Skeletal muscle tissue (tissue), 4 donors: ENCODE measurements around the gene RFX4. TPM values are rescaled to one million over a fixed set of nuclear protein-coding genes. Genes with fewer than 3 reads are reported as not detected.

Source experiments
- H3K27ac ChIP-seq: one replicate; pipeline ENCODE4 v1.7.0; 2013; ENCODE audit warnings: mild to moderate bottlenecking, low read depth, low read length, inconsistent platforms
- H3K27me3 ChIP-seq, 3 donors: one replicate each; pipeline ENCODE4 v1.7.0; 2013; ENCODE audit warnings: low read length in 3 of 3; ENCODE audit not compliant: control insufficient read depth in 3 of 3, insufficient read depth in 3 of 3
- H3K36me3 ChIP-seq, 3 donors: one replicate each; pipeline ENCODE4 v1.7.0; 2013; ENCODE audit warnings: low read length in 3 of 3; ENCODE audit not compliant: control insufficient read depth in 3 of 3, insufficient read depth in 3 of 3
- H3K4me1 ChIP-seq, 3 donors: one replicate each; pipeline ENCODE4 v1.7.0; 2013; ENCODE audit warnings: low read length in 3 of 3, mild to moderate bottlenecking in 3 of 3; ENCODE audit not compliant: control insufficient read depth in 3 of 3, insufficient read depth in 3 of 3
- H3K4me3 ChIP-seq, 3 donors: one replicate each; pipeline ENCODE4 v1.7.0; 2013; ENCODE audit warnings: low read length in 3 of 3
- H3K9ac ChIP-seq, 3 donors: one replicate each; pipeline ENCODE4 v1.7.0; 2013; ENCODE audit warnings: low read length in 3 of 3, mild to moderate bottlenecking in 3 of 3, moderate library complexity in 2 of 3, low read depth in 1 of 3
- H3K9me3 ChIP-seq, 3 donors: one replicate each; pipeline ENCODE4 v1.7.0; 2013; ENCODE audit warnings: low read length in 3 of 3; ENCODE audit not compliant: control insufficient read depth in 3 of 3
- total RNA-seq: library from RNA; depleted of rRNA; stranded (reverse); fragments of >200 nt; gene quantifications from one replicate; pipeline ENCODE4 v1.2.3, GENCODE V29; 2014
- donor health status: Osteomylitis.

Gene RFX4
- total RNA-seq, 1 donor from 2014 or later = not detected

DNA sequence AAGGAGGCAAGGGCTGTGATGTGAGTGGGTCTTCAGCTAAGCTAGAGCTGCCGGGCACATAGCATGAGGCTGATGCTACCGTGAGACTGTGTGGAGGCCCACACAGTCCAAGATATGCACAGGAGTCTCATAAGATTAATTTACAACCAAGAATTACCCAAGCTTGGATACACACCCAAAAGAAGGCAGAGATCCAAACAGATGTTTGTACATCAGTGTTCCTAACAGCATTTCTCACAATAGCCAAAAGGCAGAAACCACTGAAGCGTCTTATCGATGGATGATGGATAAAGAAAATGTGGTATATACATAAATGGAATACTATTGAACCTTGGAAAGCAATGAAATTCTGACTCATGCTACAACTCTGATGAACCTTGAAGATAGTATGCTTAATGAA lies 150.9 kb downstream of the RFX4 start:
- Histone ChIP-seq H3K9ac (no peak overlapping the region), H3K4me3 (no peak overlapping the region), H3K36me3 (no peaks in the 10 kb centered on the region), H3K27ac (no peak overlapping the region), H3K4me1 (peaks cover 0 to 9% (median 0%) of the 10 kb centered on the region in 3 donors), H3K9me3 (no peaks in the 10 kb centered on the region), H3K27me3 (no peaks in the 10 kb centered on the region)

DNA sequence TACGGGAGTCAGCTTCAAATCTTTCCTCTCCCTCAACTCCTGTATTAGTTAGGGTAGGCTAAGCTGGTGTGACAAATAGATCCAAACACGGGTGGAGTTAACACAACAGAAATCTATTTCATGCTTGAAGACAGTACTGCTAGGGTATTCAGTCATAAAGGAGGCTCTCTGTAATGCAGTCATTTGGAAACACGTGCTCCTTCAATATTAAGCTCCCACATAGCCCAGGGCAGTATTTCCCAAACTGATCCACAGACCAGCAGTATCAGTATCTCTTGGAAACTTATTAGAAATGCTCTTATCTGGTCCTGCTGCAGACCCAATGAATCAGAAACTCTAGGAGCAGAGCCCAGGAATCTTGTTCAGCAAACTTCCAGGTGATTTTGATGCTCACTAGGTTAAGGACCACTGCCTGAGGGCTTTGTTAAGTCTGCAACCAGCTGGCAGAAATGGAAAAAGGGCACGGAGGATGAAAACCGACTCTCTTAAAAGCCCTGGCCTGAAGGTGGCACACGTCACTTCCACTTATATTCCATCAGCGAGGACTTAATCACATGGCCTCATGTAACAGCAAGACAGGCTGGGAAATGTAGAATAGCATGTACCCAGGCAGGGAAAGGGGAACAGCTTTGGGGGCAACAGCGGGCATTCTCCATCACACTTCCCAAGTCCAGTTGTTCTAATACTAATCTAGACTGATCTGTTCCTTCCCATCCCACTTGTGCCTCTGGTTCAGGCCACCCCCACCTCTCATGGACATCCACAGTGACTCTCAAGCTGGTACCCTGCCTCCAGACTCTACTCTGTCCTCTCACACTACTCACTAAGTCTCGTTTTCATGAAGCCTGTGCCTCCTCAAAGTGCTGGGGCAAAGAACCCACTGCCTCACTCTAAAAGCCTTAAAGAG lies 153.5 kb downstream of the RFX4 start:
- no peak overlapping the region for H3K9ac ChIP-seq
- H3K4me1 ChIP-seq = peaks cover 0 to 9% (median 0%) of the 10 kb centered on the region in 3 donors
- H3K36me3 ChIP-seq = no peaks in the 10 kb centered on the region
- no peaks in the 10 kb centered on the region for H3K27me3 ChIP-seq
- no peak overlapping the region for H3K27ac ChIP-seq
- H3K4me3 ChIP-seq = no peak overlapping the region
- H3K9me3 ChIP-seq = no peaks in the 10 kb centered on the region

DNA sequence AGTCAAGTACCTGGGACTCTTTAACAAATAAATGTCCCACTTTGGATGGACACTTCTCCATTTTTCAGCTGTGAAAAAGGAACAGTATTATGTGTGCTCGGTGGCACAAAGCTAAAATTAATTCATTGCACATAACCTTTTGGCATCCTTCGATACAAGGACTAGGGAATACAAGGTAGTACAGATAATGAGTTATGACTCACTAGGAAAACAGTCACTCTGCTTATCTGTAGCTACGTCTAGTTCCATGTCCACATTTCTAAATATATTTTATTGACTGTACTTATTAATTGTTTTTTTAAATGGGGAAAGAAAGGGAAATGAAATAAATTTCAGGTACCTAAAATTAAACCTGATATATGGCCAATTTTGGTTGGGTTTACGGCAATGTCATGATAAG lies 156.5 kb downstream of the RFX4 start:
- H3K27ac ChIP-seq = no peak overlapping the region
- H3K27me3 ChIP-seq = no peaks in the 10 kb centered on the region
- H3K4me3 ChIP-seq = no peak overlapping the region
- no peaks in the 10 kb centered on the region for H3K9me3 ChIP-seq
- H3K36me3 ChIP-seq = no peaks in the 10 kb centered on the region
- H3K4me1 ChIP-seq = peaks cover 0 to 9% (median 0%) of the 10 kb centered on the region in 3 donors
- no peak overlapping the region for H3K9ac ChIP-seq

DNA sequence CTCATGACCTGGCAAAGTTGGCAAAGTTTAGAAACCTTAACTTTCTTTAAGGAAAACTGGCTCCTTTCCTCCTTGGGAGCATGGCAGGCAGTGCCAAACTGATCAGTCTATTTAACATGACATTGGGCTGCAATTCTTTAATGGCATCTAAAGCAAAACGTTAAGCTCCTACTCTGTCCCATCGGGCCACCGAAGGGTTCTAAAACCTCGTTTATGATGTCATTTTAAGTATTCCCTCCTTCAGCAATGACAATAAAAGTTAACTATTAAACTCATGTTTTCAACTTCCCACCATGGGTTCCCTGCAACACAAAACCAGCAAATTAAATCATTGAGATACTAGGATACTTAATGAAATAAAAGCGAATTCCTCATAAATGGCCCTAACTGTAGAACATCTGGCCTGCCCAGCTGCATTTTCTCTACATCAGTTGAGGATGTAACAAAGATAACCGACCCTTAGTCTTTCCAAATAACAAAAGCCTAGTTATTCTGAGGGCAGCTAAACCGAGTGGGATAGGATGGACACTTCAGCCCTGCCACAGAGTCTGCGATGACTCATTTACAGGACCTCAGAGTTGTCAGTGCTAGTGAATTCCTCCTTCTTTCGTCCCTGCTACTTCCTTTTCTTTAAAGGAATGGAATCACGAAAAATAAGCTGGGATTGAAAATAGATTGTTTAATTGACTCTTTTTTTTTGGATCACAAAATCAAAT lies 157.2 kb downstream of the RFX4 start:
- Histone ChIP-seq H3K27me3 (peaks cover 0 to 5% (median 0%) of the 10 kb centered on the region in 3 donors), H3K4me1 (peaks cover 0 to 9% (median 0%) of the 10 kb centered on the region in 3 donors), H3K9ac (no peak overlapping the region), H3K4me3 (no peak overlapping the region), H3K9me3 (no peaks in the 10 kb centered on the region), H3K27ac (no peak overlapping the region), H3K36me3 (no peaks in the 10 kb centered on the region)

DNA sequence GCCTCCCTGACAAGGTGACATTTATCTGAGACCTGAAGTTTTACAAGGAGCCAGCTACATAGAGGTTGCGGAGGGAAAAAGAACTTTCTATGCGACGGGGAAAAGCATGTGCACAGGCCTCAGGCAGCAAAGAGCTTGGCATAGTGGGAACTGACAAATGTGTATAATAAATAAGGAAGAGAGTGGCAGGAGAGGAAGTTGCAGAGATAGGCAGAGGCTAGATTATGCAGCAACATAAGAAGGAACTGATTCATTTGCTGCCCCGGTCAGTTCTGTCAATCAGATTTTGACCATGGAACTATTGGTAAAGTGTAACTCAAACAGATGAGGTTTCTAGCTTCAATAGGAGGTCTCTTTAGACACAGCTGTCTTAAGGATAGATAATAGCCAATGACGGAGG lies 158.0 kb downstream of the RFX4 start:
- peaks cover 0 to 9% (median 0%) of the 10 kb centered on the region in 3 donors for H3K4me1 ChIP-seq
- H3K4me3 ChIP-seq = no peak overlapping the region
- no peak overlapping the region for H3K9ac ChIP-seq
- no peak overlapping the region for H3K27ac ChIP-seq
- H3K36me3 ChIP-seq = no peaks in the 10 kb centered on the region
- H3K9me3 ChIP-seq = no peaks in the 10 kb centered on the region
- H3K27me3 ChIP-seq = peaks cover 0 to 5% (median 0%) of the 10 kb centered on the region in 3 donors

DNA sequence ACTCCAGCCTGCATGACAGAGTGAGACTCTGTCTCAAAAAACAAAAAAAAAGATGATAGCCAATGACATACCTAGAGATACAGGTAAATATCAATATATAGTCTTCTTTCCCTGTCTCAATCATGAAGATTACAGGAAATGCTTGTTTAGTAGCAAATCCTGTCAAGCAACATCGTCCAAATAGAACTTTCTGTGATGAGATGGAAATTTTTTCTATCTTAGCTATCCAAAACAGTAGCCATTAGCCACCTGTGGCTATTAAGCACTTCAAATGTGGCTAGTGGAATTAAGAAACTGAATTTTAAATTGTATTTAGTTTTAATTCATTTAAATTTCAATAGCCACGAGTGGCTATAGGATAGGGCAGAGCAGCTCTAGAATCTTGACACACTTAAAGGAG lies 158.4 kb downstream of the RFX4 start:
- Histone ChIP-seq H3K4me3 (no peak overlapping the region), H3K27me3 (peaks cover 0 to 5% (median 0%) of the 10 kb centered on the region in 3 donors), H3K36me3 (no peaks in the 10 kb centered on the region), H3K9me3 (no peaks in the 10 kb centered on the region), H3K4me1 (peaks cover 0 to 5% (median 0%) of the 10 kb centered on the region in 3 donors), H3K9ac (no peak overlapping the region), H3K27ac (no peak overlapping the region)

DNA sequence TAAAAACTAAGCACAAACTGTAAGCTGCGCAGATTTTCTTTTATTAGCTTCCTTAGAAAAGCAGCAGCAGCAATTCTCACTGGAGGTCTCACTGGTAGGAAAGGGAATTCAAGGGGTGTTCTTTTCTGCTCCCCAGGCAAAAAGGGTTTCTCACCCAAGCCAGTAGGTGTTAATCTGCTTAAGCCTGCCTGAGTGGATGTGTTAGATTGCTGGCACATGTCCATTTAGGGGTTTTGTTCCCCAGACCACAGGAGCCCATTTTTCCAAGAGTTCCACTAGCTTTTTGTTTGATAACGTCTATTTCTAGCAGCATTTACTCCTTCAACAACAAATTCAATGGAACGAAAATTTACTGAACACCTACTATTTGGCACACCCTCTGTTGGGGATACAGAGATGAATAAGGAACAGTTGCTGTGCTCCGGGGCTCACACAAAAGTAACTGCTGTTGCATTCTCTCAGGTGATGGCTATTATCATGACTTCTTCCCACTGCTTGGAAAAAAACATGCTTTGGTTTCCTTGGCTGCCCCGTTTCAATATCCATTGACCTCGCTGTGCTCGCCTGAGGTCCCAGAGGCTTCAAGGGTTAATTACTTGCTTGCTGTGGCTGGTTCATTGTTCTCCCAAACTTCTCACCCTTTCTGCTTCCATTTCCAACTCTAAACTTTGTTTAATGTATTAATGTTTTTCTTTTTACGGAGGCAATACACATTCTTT lies 160.6 kb downstream of the RFX4 start:
- H3K9ac ChIP-seq = no peak overlapping the region
- H3K4me3 ChIP-seq = no peak overlapping the region
- no peaks in the 10 kb centered on the region for H3K36me3 ChIP-seq

DNA sequence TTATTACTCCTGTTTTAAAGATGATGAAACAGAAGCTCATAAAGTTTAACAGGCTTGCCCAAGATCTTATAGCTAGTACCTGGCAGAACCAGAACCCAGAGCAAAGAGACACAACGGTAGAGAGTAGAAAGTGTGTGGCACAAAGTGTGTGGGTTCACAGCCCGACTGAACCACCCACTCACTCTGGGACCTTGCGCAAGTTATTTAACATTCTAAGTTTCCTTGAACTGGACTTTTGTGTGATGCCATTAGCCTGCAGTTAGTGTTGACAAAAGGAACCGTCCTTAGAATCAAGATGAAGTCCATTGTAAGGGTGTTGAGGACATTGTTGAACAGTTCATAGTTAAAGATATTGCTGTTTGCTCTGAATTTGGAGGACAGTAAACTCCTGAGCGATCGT lies 161.8 kb downstream of the RFX4 start:
- no peaks in the 10 kb centered on the region for H3K36me3 ChIP-seq
- H3K9me3 ChIP-seq = no peaks in the 10 kb centered on the region
- H3K4me3 ChIP-seq = no peak overlapping the region
- H3K27me3 ChIP-seq = peaks cover 0 to 5% (median 0%) of the 10 kb centered on the region in 3 donors
- no peak overlapping the region for H3K9ac ChIP-seq
- H3K27ac ChIP-seq = no peak overlapping the region
- H3K4me1 ChIP-seq = no peaks in the 10 kb centered on the region

More for the DNA sequence above, 160.6 kb downstream of the RFX4 start:
- Histone ChIP-seq H3K4me1 (no peaks in the 10 kb centered on the region), H3K27me3 (peaks cover 0 to 5% (median 0%) of the 10 kb centered on the region in 3 donors), H3K9me3 (no peaks in the 10 kb centered on the region), H3K27ac (no peak overlapping the region)

DNA sequence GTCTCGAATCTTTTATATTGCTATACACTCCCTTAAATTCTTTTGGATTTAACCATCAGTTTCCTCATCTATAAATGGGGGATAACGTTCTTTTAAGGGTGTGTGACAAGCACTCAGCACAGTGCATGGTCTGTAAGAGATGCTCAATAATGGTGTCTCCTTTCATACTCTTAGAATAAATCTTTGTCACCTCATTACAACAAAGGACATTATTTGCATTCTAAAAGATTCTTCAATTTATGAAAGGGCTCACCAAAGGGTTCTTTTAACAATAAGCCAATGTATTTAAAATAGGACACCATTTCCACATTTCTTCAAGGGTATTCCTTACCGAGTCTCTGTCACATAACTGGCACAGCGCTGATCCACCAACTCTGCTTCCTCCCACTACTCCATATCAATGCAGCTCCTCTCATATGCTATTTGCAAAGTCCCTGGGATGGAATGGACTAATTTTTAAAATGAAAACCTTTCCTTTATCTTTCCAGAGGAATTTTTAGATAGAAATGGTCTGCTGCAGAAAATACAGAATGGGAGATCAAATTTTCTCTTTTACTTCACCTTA lies 162.5 kb downstream of the RFX4 start:
- Histone ChIP-seq H3K27ac (no peak overlapping the region), H3K9me3 (no peaks in the 10 kb centered on the region), H3K4me3 (no peak overlapping the region), H3K4me1 (no peaks in the 10 kb centered on the region), H3K9ac (no peak overlapping the region), H3K27me3 (peaks cover 0 to 5% (median 0%) of the 10 kb centered on the region in 3 donors), H3K36me3 (no peaks in the 10 kb centered on the region)
